Endothelial cell of hepatic sinusoid (primary cell): Measurements from ENCODE around the gene MTHFD2L.
"Not testable (repeated sequence)": the region's sequence is repeated elsewhere in the genome, so short reads cannot be mapped to it uniquely, and the experiment has no call there.

Experiments
- in situ Hi-C: cut with HindIII; loops from 2 replicates; pipeline ENCODE4 v1.10.0; 2017; ENCODE audit warnings: low sequenced_read_pairs

Gene MTHFD2L

DNA sequence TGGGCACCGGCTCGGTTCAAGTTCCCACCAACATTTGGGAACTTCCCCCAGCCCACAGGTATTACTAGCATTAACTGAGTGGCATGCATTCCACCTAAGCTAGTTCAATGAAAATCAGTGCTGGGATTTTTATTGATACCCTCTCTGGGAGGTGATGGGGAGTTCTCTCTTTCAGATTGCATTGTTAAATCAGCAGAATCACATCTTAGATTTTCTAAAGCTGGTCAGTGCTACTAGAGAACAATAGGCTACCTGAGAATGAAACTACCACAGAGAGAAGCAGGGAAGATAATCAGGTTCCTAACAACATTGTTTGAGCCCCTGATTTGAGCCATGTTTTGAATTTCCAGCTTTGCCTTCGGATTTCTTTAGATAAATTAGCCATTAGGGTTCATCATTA is 166.3 kb downstream of the MTHFD2L start:
- in situ Hi-C loops, result loop anchor here (25.0 kb wide), 1 partner anchor 137 kb away; no protein-coding TSS in a partner anchor

DNA sequence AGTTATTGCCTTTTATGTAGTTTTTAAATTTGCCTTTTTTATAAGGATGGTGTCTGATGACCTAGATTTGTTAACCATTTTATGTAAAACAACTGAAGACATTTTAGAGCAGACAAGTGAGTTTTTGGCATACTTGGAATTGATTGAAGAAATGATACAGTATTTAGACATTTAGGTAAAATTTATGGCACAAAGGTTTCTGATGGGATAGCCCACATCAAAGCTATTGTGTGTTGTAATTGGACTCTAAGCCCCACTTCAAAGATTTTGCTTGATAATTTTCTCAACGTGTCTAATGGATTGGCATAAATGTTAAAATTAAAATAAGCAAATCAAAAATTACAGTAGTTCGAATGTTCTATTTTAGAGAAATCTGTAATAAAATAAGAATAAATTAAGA is 168.0 kb downstream of the MTHFD2L start:
- in situ Hi-C loops, result no loop called here

DNA sequence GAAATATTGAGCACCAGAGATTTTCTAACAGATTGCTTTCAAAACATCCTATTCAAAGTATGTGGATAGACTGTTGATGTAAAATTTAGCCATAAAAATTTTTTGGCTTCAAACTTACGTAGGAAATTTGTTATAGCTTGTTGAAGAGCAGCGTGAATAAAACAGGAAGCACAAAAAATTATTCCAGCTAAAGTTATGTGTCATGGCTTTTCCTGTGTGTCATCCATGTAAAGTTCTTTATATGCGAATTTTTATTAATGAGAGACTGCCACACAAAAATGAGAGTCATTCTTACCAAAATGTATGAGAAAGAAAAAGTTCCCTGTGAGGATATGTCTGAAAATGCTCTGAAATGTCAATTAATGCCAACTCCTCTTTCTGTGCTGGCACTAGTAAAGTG is 169.8 kb downstream of the MTHFD2L start:
- in situ Hi-C loops, result no loop called here

DNA sequence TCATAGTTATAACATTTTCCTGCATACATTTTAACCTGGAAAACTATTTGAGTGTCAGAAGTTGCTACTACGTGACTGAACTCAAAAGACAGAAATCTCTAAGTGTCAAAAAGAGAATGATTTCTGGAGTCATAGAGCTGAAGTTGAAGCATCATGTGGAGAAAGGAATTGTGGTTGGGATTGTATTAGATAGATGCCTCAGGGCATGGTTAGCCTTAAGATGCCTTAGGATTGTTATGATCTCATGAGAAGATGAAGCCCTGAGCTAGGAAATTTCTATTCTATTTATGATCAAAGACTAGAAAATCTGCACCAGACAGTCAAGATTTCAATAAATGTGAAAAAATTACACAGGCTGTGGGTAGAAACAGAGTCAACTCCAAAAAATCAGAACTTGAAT is 170.6 kb downstream of the MTHFD2L start:
- in situ Hi-C loops, result no loop called here

DNA sequence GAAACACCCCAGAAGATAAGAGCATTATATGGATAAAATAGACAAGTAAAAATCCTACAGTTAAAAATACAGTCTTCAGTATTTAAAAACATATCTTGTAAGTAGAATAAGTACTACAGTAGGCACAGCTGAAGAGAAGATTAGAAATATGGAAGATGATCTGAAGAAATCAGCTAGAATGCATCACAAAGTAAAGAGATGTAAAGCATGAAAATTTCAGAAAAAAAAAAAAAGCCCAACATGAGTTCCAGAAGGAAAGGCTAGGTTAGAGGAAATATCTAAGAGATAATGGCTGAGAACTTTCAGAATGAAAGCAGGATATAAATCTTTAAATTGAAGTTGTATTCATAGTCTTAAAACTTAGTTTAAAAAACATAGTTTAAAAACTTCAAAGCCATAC is 171.4 kb downstream of the MTHFD2L start:
- in situ Hi-C loops, result no loop called here

DNA sequence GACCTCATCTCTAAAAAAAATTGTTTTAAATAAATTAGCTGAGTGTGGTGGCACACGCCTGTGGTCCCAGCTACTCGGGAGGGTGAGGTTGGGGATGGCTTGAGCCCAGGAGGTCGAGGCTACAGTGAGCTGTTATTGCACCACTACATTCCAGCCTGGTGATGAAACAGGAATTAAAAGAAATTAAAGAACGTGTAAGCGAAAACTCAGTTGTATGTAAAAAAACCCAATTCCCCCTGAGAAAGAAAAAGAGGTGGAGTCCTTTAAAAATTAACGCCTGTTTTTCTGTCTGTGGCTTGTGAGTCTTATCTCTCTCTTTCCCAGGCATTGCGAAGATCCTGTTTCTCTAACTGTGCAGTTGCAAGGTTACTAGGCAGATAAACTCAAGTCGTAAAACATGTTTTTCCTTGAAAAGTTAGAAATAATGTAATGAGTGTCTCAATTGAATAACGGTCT is 172.4 kb downstream of the MTHFD2L start:
- in situ Hi-C loops, result no loop called here

DNA sequence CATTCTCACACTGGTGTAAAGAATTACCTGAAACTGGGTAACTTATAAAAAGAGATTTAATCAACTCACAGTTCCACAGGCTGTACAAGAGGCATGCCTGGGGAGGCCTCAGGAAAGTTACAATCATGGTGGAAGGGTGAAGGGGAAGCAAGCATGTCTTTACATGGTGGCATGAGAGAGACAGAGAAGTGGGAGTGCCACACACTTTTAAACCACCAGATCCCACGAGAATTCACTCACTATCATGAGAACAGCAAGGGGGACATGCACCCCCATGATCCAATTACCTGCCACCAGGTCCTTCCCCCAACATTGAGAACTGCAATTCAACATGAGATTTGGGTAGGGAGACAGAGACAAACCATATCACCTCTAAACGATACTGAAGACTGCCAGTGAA is 173.3 kb downstream of the MTHFD2L start:
- in situ Hi-C loops, result no loop called here

DNA sequence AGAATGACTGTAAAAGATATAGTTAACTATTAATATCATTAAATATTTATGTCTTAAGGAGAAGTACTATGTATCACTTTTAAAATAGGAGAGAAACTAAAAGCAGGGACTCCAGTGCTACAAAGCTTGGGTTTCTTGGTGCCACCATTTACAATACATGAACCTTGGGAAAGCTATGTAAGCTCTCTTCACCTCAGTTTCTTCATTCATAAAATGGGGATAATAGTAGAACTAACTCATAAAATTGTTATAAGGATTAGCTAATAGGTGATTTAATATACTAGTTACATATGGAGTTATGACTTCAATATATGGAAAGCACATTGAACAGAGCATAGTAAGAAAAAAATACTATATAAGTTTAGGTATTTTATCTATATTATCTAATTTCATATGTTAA is 174.0 kb downstream of the MTHFD2L start:
- in situ Hi-C loops, result no loop called here

DNA sequence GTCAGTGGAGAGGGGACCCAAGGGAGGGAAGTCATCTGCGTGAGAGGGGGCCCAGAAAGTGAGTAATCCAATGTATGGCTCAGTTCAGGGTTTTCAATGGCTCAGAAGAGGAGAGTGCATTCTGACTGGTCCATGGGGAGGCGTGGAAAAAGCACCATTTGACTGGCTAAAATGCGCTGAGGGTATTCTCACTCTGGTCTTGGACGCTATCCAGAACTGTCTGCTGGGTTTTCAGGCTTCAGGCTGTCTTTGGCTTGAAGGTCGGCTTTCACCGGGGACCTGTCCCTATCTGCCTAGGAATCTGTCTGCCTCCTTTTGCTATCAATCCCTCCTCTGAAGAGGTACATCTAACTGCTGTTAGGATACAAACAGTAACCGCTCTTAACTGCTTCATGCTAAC is 176.7 kb downstream of the MTHFD2L start:
- in situ Hi-C loops, result no loop called here

DNA sequence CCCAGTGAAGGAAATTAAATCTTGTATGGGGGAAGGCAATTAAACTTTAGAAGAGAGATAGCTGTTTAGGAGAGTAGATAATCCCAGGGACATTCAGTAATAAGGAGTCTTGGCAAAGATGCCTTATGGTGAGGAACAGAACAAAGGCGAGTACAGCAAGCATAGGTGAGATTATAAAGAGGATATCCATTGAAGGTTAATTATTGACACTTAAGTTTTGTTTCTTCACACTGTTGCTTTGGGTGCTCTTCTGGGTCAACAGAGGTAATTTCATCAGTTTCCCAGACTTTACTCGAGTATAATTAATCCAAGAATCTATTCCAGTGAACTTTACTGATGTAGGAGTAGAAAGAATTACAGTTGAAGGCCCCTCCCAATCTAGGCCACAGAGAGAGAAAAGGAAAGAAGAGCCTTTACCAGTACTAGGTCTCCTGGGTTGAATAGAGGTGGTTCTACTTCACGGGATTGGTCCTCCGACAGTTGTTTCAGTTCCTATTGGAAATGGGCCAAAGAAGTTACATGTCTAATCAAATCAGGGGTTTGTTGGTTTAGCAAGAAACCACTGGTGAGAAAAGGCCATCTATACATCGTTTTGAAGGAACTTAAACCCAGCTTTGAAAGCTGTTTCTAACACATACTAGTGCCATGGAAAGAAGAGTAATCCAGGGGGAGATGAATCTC is 177.6 kb downstream of the MTHFD2L start:
- in situ Hi-C loops, result no loop called here

DNA sequence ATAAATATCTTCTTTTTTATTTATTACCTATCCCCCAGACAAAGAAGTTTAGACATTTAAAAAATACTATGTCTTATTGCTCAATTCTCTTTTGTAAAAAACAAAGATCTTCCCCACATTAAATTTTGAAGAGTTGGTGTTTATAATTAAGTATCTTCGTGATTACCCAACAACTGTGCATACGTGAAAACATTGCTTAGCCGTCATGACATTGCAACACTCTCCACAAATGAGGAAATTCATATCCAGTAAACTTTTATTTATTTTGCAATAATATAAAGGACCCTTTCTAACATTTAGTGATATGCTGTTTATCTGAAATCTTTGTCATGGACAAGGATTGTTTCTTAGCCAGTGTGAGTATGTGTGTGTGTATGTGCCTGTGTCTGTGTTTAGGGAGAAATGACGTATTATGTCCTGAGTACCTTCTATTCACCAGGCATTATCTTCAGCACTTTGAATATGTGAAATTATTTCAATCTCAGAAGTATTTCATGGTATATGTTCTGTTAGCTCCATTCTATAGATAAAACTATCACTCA is 180.9 kb downstream of the MTHFD2L start:
- in situ Hi-C loops, result no loop called here

DNA sequence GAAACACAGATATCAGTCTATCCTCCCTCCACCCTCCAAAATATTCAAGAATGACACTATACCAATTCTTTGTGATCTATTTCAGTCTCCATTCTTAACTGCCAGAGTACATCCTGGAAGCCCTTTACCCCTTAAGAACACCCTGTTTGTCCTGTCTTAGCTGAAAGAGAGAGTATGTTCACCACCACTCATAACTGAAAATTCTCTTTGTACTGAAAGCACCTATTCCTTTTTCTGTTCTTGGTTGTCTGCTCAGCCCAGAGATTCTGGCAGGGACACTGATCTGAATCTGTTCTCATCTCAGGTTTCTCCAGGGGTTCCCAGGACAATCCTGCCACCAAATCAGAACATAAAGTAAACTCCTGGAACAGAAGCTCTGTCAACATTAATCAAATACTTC is 181.6 kb downstream of the MTHFD2L start:
- in situ Hi-C loops, result no loop called here

DNA sequence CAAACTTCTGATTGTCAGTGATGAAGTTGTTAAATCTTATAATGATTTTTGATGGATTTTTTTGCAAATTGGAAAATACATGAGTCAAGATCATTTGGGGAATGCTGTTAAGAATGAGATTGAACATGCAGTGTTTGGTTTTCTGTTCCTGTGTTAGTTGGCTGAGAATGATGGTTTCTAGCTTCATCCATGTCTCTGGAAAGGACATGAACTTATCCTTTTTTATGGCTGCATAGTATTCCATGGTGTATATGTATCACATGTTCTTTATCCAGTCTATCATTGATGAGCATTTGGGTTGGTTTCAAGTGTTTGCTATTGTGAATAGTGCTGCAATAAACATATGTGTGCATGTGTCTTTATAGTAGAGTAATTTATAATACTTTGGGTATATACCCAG is 182.5 kb downstream of the MTHFD2L start:
- in situ Hi-C loops, result not testable (repeated sequence)

DNA sequence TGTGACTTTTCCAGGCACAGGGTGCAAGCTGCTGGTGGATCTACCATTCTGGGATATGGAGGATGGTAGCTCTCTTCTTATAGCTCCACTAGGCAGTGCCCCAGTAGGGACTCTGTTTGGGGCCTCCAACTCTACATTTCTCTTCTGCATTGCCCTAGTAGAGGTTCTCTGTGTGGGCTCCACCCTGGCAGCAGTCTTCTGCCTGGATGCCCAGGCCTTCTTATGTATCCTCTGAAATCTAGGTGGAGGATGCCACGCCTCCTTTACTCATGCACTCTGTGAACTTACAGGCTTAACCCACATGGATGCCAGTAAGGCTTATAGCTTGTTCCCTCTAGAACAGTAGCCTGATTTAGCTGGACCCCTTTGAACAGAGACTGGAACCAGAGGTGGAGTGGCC is 186.1 kb downstream of the MTHFD2L start:
- in situ Hi-C loops, result no loop called here
